G401 (cell line): ENCODE results near the gene LRRN2. TPM values are rescaled to one million over a fixed set of nuclear protein-coding genes. Genes with fewer than 3 reads are reported as not detected.

Experiments used
- DNase-seq: peaks from one replicate; pipeline ENCODE4 v3.0.0-alpha.2; 2015; ENCODE audit warnings: low spot score
- in situ Hi-C: cut with HindIII; loops from 2 replicates; pipeline ENCODE4 v1.10.0; 2016; ENCODE audit warnings: low sequenced_read_pairs, mixed read lengths
- total RNA-seq: library from RNA; depleted of rRNA; stranded (reverse); fragments of >200 nt; shearing (Covaris generic); gene quantifications from 2 replicates; pipeline ENCODE4 v1.2.3, GENCODE V29; 2014

The LRRN2 gene
- total RNA-seq, 1 experiment from 2014 or later = 0.44 TPM

DNA sequence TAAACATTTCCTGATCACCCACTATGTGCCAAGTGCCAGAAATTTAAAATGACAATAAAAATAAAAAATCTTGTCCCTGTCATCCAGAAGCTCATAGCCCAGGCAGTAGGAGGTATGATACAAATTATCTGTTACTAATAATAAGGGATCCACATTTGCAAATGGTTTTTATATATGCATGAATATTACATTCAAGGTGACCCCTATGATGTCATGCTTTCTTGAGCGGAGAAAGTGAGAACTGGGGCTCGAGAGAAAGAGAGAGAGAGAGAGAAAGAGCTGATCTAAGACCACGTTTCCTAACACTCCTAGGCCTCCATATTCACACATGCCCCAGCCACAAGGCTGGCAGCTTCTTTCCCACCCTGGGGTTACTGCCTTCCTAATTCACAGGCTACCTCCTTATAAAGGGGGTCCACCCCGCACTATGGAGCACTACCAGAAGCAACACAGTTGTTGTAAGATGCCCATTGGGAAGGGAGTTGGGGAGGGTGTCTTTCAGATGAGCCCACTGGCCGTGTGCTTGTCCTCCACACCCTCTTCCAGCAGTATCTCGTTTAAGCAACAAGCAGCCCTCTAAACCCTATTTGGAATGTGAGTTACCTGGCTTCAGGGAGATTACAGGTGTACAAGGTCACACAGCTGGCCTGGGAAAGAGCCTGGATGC is 28.8 kb upstream of the LRRN2 start:
- in situ Hi-C loops = no loop called here
- no peak for DNase-seq

GRCh38 chr1:204713541-204713940 is 28.0 kb upstream of the LRRN2 start:
- in situ Hi-C loops = no loop called here
- no peak for DNase-seq

- in situ Hi-C loops = no loop called here
These were observed 27.3 kb upstream of the LRRN2 start for GRCh38 chr1:204712708-204713430.

GRCh38 chr1:204711947-204712701 is 26.6 kb upstream of the LRRN2 start:
- in situ Hi-C loops = no loop called here
- DNase-seq = no peak

More at GRCh38 chr1:204712708-204713430, 27.3 kb upstream of the LRRN2 start:
- DNase-seq = no peak

- in situ Hi-C loops = no loop called here
- DNase-seq = no peak
These were observed 25.8 kb upstream of the LRRN2 start for GRCh38 chr1:204711103-204711946.

DNA sequence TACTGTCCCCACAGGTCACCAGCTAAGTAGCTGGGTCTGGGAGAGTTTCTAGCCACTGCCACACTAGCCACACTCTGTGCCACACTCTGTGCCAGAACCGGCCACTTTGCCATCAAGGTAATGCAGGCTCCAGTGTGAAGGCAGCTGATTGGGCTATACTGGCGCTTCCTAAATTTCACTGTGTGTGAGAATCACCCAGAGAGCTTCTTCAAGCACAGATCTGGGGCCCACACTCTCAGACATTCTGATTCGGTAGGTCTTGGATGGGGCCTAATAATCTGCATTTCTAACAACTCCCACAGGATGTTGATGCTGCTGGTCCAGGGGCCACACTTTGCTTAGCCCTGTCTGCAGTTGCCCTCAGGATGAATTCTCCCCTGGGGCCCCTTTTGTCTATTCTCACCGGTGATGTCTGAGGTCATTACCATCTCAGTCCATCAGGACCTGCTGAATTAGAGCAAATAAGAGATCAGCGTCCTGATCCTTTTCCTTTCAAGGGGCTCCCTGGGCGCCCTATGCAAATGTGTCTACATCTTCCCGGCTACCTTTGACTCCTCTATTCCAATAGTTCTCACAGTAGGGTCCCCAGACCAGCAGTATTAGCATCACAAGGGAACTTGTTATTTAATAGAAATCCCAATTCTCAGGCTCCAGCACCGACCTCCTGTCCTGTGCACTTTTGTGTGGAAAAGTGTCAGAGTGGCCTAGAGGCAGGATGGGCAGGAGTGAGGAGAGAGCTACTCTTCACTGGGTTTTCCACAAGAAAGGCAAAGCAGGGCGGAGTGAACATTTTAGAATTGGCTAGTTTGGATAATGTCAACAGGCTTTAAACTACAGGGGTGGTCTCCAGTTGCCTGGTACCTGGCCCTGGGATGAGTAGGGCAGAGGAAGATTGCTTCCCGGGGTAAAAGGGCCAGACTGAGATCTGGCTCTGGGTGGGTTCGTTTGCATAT is 24.7 kb upstream of the LRRN2 start:
- in situ Hi-C loops = no loop called here
- DNase-seq = no peak

DNA sequence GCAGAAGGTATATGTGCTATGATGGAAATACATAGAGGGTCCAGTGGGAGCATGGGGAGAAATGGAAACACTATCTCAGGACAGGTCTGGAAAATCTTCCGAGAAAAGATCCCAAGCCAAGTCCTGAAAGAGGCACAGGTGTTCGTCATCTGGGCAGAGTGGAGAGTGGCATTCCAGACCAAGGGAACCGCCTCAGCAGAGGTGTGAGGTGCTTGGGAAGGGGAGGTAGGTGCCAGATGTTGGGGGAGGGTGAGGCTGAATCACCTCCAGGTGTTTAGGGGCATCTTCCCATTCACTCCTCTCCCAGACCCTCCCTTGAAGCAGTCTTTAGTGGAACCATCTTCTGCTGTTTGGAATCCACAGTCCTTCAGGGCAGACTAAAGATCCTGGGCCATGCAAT is 23.5 kb upstream of the LRRN2 start:
- in situ Hi-C loops = no loop called here
- no peak for DNase-seq

DNA sequence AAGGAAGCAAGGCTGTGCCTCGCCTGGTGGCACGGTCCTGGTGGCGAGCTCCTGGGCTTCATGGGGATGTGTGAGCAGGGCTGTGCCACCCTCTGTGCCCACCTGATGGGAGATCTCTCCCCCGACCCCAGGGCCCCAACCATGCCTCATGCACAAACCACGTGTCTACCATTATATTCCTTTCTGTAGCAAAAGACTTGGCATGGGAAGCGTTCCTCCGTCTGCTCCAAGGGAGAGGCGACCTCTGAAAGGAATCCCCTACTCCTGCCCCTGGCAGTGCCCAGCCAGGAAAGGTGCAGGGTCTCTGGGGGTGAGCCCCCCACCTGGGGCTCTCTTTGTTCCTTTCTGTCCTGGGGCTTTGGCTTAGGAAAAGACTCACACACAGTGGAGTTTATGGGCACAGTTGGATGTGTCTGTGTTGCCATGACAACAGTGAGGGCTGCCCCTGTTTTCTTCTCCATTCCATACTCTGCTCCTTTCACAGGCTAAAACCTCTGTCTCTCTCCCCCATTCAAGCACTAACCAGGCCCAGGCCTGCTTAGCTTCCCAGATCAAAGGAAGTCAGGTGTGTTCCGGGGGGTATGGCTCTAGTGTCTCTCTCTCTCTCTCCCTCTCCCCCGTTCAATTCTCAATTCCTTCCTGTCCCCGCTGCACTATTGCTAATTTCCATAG is 21.4 kb upstream of the LRRN2 start:
- in situ Hi-C loops = no loop called here
- peak; percentile 81 for DNase-seq

DNA sequence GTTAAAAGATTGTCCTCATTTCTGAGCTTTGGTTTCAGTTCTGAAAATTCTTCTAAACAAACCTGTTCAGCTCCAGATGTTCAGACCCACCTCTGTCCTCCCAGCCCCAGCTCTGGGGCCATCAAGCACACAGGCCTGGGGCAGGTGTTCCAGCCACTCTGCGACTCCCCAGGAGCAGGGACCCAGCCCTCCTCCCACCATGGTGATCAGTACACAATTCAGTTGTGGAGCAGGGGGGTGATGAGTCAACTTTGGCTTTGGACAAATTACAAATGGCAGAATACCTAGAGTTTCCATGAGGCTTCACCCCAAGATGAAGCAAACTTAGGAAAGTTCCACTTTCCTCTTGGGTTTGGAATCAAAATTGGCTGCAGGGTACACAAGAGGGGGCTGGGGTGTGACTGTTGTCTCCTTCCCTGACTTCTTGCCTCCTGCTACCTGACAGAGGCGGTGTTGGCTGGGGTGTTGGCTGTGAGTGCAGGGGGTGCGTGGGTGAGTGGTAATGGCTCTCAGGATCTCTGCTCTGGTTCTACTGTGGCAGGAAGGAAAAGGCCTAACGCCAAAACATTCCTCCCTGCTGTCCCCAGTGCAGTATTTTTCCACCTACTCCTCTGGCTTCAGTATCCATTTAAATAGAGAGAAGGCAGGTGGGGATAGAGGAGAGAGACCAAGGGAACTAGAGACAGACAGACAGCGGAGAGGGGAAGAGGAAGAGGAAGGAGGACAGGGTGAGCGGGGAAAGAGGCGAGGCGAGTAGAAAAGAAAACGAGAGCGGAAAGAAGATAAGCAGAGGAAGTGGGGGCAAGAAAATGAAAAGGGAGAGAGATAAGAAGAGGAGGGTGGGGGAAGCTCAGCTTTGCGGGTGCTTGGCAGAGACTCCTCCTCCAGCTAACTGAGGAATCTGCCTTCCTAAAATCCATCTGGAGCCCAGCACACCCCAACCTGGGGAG is 20.6 kb upstream of the LRRN2 start:
- in situ Hi-C loops = no loop called here
- peak; percentile 83 for DNase-seq

GRCh38 chr1:204705493-204705811 is 19.9 kb upstream of the LRRN2 start:
- DNase-seq = no peak
- in situ Hi-C loops = no loop called here

DNA sequence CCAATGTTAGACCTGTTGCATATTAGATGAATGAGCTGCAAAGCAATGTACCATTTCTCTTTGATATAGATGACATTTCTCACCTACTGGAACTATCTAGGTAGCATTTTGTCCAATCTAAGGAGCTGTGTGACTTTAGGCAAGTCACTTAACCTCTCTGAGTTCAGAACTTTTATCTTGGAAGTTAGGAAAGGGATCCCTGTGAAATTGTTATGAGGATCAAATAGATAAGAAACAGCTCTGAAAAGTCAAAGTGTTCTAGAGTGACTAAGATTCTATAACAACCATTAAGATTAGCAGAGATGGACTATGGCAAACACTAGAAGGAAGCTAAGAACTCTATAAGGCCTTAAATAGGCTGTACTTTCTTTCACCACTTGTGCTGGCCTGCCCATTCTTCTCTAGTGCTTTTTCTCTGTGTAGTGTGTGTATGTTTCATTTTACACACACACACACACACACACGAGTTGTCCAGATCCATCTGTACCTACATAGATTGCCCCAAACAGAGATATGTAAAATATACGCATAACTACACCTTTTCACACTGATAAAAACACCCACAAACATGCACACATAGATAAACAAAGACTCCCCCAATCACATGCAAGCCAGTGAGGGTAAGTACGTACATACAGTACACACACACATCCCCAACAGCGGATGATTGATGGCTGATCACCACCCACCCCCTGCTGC is 19.4 kb upstream of the LRRN2 start:
- in situ Hi-C loops = no loop called here
- DNase-seq = no peak

GRCh38 chr1:204703826-204704612 is 18.5 kb upstream of the LRRN2 start:
- DNase-seq = peak; percentile 66
- in situ Hi-C loops = no loop called here

DNA sequence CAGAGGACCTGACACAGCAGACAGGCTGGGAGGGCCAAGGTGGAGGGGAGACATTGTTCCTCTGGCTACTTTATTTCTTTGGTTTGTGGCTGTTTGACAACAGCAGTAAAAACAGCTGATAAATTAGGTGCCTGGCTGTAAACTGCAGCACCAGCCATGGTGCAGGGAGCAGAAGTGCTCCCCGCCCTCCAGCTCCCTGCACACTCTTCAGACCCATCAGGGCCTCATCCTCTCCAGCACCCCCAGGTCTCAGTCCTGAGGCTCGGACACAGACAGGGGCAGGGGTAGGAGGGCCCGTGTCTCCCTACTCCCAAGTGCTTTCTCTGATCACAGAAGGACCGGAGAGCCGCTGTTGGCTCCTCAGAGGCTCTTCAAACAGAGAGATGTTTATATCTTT is 17.7 kb upstream of the LRRN2 start:
- in situ Hi-C loops = no loop called here
- peak; percentile 21 for DNase-seq

DNA sequence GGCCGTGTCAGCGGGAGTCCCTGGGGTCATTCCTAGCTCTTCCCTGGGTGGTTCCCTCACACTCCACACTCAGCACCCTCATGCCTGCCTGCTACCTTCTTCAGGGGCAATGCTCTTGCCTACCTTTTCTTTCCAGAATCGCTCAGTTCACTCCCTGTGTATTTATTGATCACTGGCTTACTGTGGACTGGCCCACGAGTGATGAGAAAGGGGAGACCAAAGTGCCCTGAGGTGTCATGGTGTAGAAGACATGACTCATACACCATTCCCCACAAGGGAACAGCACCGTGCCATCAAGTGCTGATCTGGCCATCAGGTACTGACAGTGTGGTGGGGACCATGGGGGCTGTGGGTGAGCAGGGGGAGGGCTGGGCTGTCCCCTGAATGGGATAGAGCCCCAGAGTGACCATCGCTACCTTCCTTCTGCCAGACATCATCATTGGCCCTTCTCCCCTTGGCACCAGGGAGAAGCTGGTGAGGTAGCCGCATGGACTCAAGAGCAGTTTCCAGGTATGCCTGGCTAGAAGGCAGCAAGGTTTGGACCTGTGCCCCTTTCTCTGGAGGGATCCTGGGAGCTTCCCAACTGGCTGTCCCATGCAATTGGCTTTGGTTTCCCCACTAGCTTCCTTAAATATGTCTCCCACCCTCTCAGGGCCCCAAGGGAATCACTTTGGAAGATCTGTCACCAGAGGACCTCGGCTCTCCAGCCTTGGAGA is 17.2 kb upstream of the LRRN2 start:
- in situ Hi-C loops = no loop called here
- DNase-seq = peak; percentile 79

DNA sequence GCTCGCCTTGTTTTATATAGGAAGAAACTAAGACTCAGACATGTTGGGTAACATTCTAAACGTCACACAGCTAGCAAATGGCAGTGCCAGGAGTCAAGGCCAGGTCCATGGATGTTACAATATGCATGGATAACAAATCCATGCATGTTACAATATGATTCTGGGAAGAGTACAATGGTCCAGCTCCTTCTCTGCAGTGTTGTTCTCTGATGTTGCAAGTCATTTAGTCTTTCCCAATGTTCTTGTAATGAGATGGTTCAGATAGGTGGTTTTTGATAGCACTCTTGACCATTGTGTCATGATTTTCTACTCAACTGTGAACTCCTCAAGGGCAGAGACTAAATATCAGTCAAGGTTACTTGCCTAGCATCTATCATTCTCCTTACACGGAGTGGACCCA is 15.7 kb upstream of the LRRN2 start:
- no peak for DNase-seq
- in situ Hi-C loops = no loop called here
